ENCODE data around the gene NECTIN1. TPM values are rescaled to one million over a fixed set of nuclear protein-coding genes. Genes with fewer than 3 reads are reported as not detected.

The NECTIN1 gene
- total and polyA plus RNA-seq, 2 of the 13 experiments (the other 11 are each of a cell fraction or from before 2014, with no cell fraction given), result 3.9 to 7.3 TPM

DNA sequence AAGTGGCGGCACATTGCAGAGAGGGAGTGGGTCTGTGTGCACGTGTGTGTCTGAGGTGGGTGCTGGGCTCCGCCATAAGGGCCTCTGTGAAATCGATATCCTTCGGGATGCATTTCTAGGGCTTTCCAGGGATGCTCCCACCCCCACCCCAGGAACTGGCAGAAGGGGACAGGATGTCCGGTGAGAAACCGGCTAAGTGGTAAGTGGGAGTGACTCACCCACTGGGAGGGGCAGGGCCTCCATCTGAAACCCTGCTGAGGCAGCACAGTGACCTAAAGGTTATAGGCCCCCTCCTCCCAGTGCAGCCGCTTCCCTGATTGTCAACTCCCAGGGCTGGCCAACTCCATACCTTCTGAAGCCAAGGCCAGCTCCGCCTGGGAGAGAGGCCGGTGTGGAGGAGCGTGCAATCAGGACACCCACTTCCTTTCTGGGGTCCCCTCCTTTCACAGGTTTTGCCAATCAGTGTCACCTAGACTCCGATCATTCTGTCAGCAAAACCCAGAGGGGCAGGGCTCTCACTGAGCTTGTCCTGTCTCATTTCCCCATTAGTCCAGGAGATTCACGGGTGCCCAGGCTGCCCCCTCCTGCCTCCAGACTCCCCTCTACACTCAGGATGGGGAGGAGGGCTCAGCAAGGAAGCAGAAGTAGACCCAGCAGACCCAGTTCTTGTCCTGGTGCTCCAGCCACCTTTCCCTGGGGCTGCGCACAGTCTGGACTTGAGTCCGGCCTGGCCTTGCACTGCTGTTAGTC, 44.5 kb downstream of the NECTIN1 start:
- in situ Hi-C loops (cut with HindIII; ENCODE audit: extremely low pct_ligation_motif_present, low pct_unique_long_range_greater_than_20kb) (no loop called here), intact Hi-C loops (cut with micrococcal nuclease; ENCODE audit: unreplicated experiment) (no loop called here)
- Histone ChIP-seq H3K9ac (ENCODE audit: insufficient read depth, low read depth, low read length) (no peak overlapping the region), H3K4me3 (replicated peaks in 1 of 3; ENCODE audit: insufficient read depth in 1 of 3, low read depth in 2 of 3, low read length in 3 of 3) (no peak overlapping the region), H4K20me1 (ENCODE audit: insufficient read depth, low read length) (no peaks in the 10 kb centered on the region), H3K9me3 (ENCODE audit: low read length) (no peaks in the 10 kb centered on the region), H3K27me3 (ENCODE audit: control insufficient read depth in 1 of 2, insufficient read depth in 2 of 2, low read length in 2 of 2) (no peaks in the 10 kb centered on the region), H3K4me1 (ENCODE audit: insufficient read depth, low read length) (peaks cover 60% of the 10 kb centered on the region), H3K79me2 (ENCODE audit: insufficient read depth, low read length) (no peaks in the 10 kb centered on the region), H3K36me3 (replicated peaks in 1 of 2; ENCODE audit: control insufficient read depth in 1 of 2, insufficient read depth in 2 of 2, low read length in 2 of 2) (no peaks in the 10 kb centered on the region), H3K27ac (ENCODE audit: extremely low read length, insufficient read depth, low read length) (no peak overlapping the region), H3K4me2 (ENCODE audit: low read depth, low read length) (no peak overlapping the region), H2AFZ (ENCODE audit: low read length) (no peak overlapping the region)
- TF ChIP-seq, protein P1, sequence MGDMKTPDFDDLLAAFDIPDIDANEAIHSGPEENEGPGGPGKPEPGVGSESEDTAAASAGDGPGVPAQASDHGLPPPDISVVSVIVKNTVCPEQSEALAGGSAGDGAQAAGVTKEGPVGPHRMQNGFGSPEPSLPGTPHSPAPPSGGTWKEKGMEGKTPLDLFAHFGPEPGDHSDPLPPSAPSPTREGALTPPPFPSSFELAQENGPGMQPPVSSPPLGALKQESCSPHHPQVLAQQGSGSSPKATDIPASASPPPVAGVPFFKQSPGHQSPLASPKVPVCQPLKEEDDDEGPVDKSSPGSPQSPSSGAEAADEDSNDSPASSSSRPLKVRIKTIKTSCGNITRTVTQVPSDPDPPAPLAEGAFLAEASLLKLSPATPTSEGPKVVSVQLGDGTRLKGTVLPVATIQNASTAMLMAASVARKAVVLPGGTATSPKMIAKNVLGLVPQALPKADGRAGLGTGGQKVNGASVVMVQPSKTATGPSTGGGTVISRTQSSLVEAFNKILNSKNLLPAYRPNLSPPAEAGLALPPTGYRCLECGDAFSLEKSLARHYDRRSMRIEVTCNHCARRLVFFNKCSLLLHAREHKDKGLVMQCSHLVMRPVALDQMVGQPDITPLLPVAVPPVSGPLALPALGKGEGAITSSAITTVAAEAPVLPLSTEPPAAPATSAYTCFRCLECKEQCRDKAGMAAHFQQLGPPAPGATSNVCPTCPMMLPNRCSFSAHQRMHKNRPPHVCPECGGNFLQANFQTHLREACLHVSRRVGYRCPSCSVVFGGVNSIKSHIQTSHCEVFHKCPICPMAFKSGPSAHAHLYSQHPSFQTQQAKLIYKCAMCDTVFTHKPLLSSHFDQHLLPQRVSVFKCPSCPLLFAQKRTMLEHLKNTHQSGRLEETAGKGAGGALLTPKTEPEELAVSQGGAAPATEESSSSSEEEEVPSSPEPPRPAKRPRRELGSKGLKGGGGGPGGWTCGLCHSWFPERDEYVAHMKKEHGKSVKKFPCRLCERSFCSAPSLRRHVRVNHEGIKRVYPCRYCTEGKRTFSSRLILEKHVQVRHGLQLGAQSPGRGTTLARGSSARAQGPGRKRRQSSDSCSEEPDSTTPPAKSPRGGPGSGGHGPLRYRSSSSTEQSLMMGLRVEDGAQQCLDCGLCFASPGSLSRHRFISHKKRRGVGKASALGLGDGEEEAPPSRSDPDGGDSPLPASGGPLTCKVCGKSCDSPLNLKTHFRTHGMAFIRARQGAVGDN (CRISPR knock-in tag; IDR thresholded peaks at IDR 0.05), result peak; percentile 25; the same call in 1 of the 2 replicates
- TF ChIP-seq FOSL2 (CRISPR knock-in tag; IDR thresholded peaks at IDR 0.05) (peak; percentile 68), GABPA (IDR thresholded peaks at IDR 0.05; ENCODE audit: low read depth, low read length) (no peak; the same call in 1 of the 2 replicates), GABPA (CRISPR knock-in tag; IDR thresholded peaks at IDR 0.05; ENCODE audit: low read depth) (peak; percentile 51), ZNF207 (IDR thresholded peaks at IDR 0.05; ENCODE audit: borderline replicate concordance) (no peak)
- FAIRE-seq, result no peak
- CTCF ChIA-PET (ENCODE audit: low intra/inter-chr PET ratio, low total read pairs), result no interaction called here
- peak; percentile 23 for ATAC-seq
- POLR2A ChIA-PET, result no interaction called here
- no TSS peak for BruUV-seq (replicated peaks)
- peak; percentile 46 for DNase-seq (ENCODE audit: low spot score)
- WGBS (ENCODE audit: low lambda C conversion rate), result 88% methylated on average over 6 of the region's 15 CpGs

Measured in HepG2 (cell line).